IMR-90 (cell line): ENCODE measurements around the gene CDK14. TPM values are rescaled to one million over a fixed set of nuclear protein-coding genes. Genes with fewer than 3 reads are reported as not detected.

ENCODE experiments used
- ATAC-seq: fragments of 200-7000 bp; cut with Tn5 transposase; 2 replicates; pipeline ENCODE4 v1.9.1; 2020; ENCODE audit warnings: low read depth, mild to moderate bottlenecking, moderate library complexity
- BruUV-seq: library from RNA; stranded (reverse); fragments of 400-500 nt; replicated peaks from 2 replicates; lab custom pipeline; 2021; lab: Mats Ljungman, UMichigan
- CTCF ChIA-PET: fragments of 300-600 bp; formaldehyde crosslinking; extraction: SDS; loops from one replicate; lab custom pipeline; 2021; ENCODE audit warnings: antibody characterized with exemption; lab: Yijun Ruan, JAX
- POLR2A ChIA-PET: fragments of 300-600 bp; sonication (Branson Sonifier 250); formaldehyde crosslinking; loops from one replicate; lab custom pipeline; 2022; ENCODE audit warnings: antibody characterized with exemption; ENCODE audit not compliant: unreplicated experiment; lab: Charles Lee
- DNase-seq: peaks from one replicate; pipeline ENCODE4 v3.0.0; 2013
- H2AFZ ChIP-seq: replicated peaks from 2 replicates; pipeline ENCODE3; 2013; ENCODE audit warnings: low read length, mild to moderate bottlenecking; ENCODE audit not compliant: poor library complexity
- H2AK5ac ChIP-seq: 2 replicates; pipeline ENCODE4 v1.6.1; 2013; ENCODE audit warnings: low read depth, low read length, inconsistent platforms
- H2AK9ac ChIP-seq: replicated peaks from 2 replicates; pipeline ENCODE3; 2013; ENCODE audit warnings: mild to moderate bottlenecking, low read depth, low read length, moderate library complexity; ENCODE audit not compliant: poor library complexity
- H2BK120ac ChIP-seq: 2 replicates; pipeline ENCODE4 v1.6.1; 2013; ENCODE audit warnings: low read depth, low read length, inconsistent platforms
- H2BK15ac ChIP-seq: 3 replicates; pipeline ENCODE4 v1.6.1; 2013; ENCODE audit warnings: low read depth, low read length, inconsistent platforms
- H2BK20ac ChIP-seq: 2 replicates; pipeline ENCODE4 v1.6.1; 2013; ENCODE audit warnings: low read depth, mild to moderate bottlenecking, inconsistent platforms, low read length, moderate library complexity
- H2BK5ac ChIP-seq: 2 replicates; pipeline ENCODE4 v1.6.1; 2013; ENCODE audit warnings: mild to moderate bottlenecking, low read depth, low read length, inconsistent platforms; ENCODE audit not compliant: poor library complexity, severe bottlenecking
- H3K14ac ChIP-seq: replicated peaks from 2 replicates; pipeline ENCODE4 v1.6.1; 2013; ENCODE audit warnings: low read depth, low read length, inconsistent platforms
- H3K18ac ChIP-seq: 2 replicates; pipeline ENCODE4 v1.6.1; 2013; ENCODE audit warnings: low read depth, low read length, control low read depth
- H3K23ac ChIP-seq: 2 replicates; pipeline ENCODE4 v1.6.1; 2013; ENCODE audit warnings: low read depth, low read length, inconsistent platforms
- H3K27ac ChIP-seq: 2 replicates; pipeline ENCODE4 v1.5.1; 2013; ENCODE audit warnings: mild to moderate bottlenecking, control low read depth, low read length; ENCODE audit not compliant: insufficient read depth
- H3K27me3 ChIP-seq: 2 replicates; pipeline ENCODE4 v1.6.1; 2013; ENCODE audit warnings: low read length; ENCODE audit not compliant: control insufficient read depth, insufficient read depth
- H3K36me3 ChIP-seq: 2 replicates; pipeline ENCODE4 v1.6.1; 2013; ENCODE audit warnings: low read length, mixed read lengths; ENCODE audit not compliant: control insufficient read depth, insufficient read depth
- H3K4ac ChIP-seq: 2 replicates; pipeline ENCODE4 v1.6.1; 2013; ENCODE audit warnings: low read depth, low read length, inconsistent platforms
- H3K4me1 ChIP-seq: 2 replicates; pipeline ENCODE4 v1.6.1; 2013; ENCODE audit warnings: low read length, mixed read lengths; ENCODE audit not compliant: control insufficient read depth, insufficient read depth
- H3K4me2 ChIP-seq: 2 replicates; pipeline ENCODE4 v1.6.1; 2013; ENCODE audit warnings: low read depth, mild to moderate bottlenecking, control low read depth, low read length, moderate library complexity
- H3K4me3 ChIP-seq: 2 replicates; pipeline ENCODE4 v1.5.1; 2013; ENCODE audit warnings: low read depth, mild to moderate bottlenecking, control low read depth, low read length, moderate library complexity; ENCODE audit not compliant: insufficient read depth
- H3K56ac ChIP-seq: 2 replicates; pipeline ENCODE4 v1.6.1; 2013; ENCODE audit warnings: low read length, inconsistent platforms; ENCODE audit not compliant: insufficient read depth; ENCODE audit errors: extremely low read depth
- H3K79me1 ChIP-seq, 2 experiments: 2 replicates each; pipeline ENCODE4 v1.6.1; 2013; ENCODE audit warnings: low read length in 2 of 2, inconsistent platforms in 1 of 2, low read depth in 1 of 2
- H3K9ac ChIP-seq: 2 replicates; pipeline ENCODE4 v1.6.1; 2013; ENCODE audit warnings: low read depth, low read length, control low read depth
- H3K9me1 ChIP-seq: 2 replicates; pipeline ENCODE4 v1.6.1; 2013; ENCODE audit warnings: low read length, inconsistent platforms; ENCODE audit not compliant: insufficient read depth
- H3K9me3 ChIP-seq: 2 replicates; pipeline ENCODE4 v1.6.1; 2013; ENCODE audit warnings: low read length; ENCODE audit not compliant: control insufficient read depth, insufficient read depth
- H4K20me1 ChIP-seq: 2 replicates; pipeline ENCODE4 v1.6.1; 2013; ENCODE audit warnings: low read length, inconsistent platforms; ENCODE audit not compliant: insufficient read depth
- H4K5ac ChIP-seq: 2 replicates; pipeline ENCODE4 v1.6.1; 2013; ENCODE audit warnings: mild to moderate bottlenecking, low read depth, low read length, control low read depth
- H4K8ac ChIP-seq, 2 experiments: 2 replicates each; pipeline ENCODE4 v1.6.1; 2013; ENCODE audit warnings: low read depth in 2 of 2, low read length in 2 of 2, control low read depth in 1 of 2, inconsistent platforms in 1 of 2
- H4K91ac ChIP-seq: 2 replicates; pipeline ENCODE4 v1.6.1; 2013; ENCODE audit warnings: low read depth, low read length, inconsistent platforms; ENCODE audit not compliant: insufficient read depth
- BHLHE40 ChIP-seq: fragments of 150-350 bp; IDR thresholded peaks from 2 replicates; pipeline ENCODE4 v1.6.1; 2016; ENCODE audit warnings: mild to moderate bottlenecking, low read depth, low read length
- CEBPB ChIP-seq: IDR thresholded peaks from 2 replicates; pipeline ENCODE4 v1.6.1; 2012; ENCODE audit warnings: low read depth, low read length, improper control_type of control experiment
- CHD1 ChIP-seq: IDR thresholded peaks from 2 replicates; pipeline ENCODE4 v1.6.1; 2012; ENCODE audit warnings: low read depth, low read length, improper control_type of control experiment
- CTCF ChIP-seq: conservative IDR thresholded peaks from 2 replicates; pipeline ENCODE4 v1.5.1; 2012; ENCODE audit warnings: mild to moderate bottlenecking, low read depth, low read length, improper control_type of control experiment
- ELK1 ChIP-seq: fragments of 150-350 bp; IDR thresholded peaks from 2 replicates; pipeline ENCODE4 v1.6.1; 2016; ENCODE audit warnings: low read depth, mild to moderate bottlenecking, low read length, moderate library complexity, borderline replicate concordance
- FOS ChIP-seq: fragments of 150-350 bp; IDR thresholded peaks from 2 replicates; pipeline ENCODE4 v1.6.1; 2016; ENCODE audit warnings: low read depth, low read length
- MAFK ChIP-seq: IDR thresholded peaks from 2 replicates; pipeline ENCODE4 v1.6.1; 2012; ENCODE audit warnings: low read depth, low read length, improper control_type of control experiment
- MAZ ChIP-seq: IDR thresholded peaks from 2 replicates; pipeline ENCODE4 v1.6.1; 2012; ENCODE audit warnings: low read depth, mild to moderate bottlenecking, low read length, improper control_type of control experiment, moderate library complexity, borderline replicate concordance
- MXI1 ChIP-seq: IDR thresholded peaks from 2 replicates; pipeline ENCODE4 v1.6.1; 2012; ENCODE audit warnings: low read depth, mild to moderate bottlenecking, low read length, moderate library complexity, borderline replicate concordance
- NFE2L2 ChIP-seq: fragments of 150-350 bp; IDR thresholded peaks from 2 replicates; pipeline ENCODE4 v1.6.1; 2016; ENCODE audit warnings: low read depth, mild to moderate bottlenecking, low read length
- POLR2A ChIP-seq: IDR thresholded peaks from 2 replicates; pipeline ENCODE4 v1.6.1; 2012; ENCODE audit warnings: mild to moderate bottlenecking, low read depth, low read length
- RAD21 ChIP-seq: IDR thresholded peaks from 2 replicates; pipeline ENCODE4 v1.6.1; 2012; ENCODE audit warnings: low read length, improper control_type of control experiment
- RCOR1 ChIP-seq: IDR thresholded peaks from 2 replicates; pipeline ENCODE4 v1.6.1; 2012; ENCODE audit warnings: mild to moderate bottlenecking, low read length, improper control_type of control experiment; ENCODE audit not compliant: insufficient replicate concordance
- RFX5 ChIP-seq: IDR thresholded peaks from 2 replicates; pipeline ENCODE4 v1.8.0; 2012; ENCODE audit warnings: low read depth, mild to moderate bottlenecking, low read length, moderate library complexity
- SMC3 ChIP-seq: fragments of 150-350 bp; IDR thresholded peaks from 2 replicates; pipeline ENCODE4 v1.6.1; 2016; ENCODE audit warnings: low read depth, mild to moderate bottlenecking, antibody characterized with exemption, low read length, moderate library complexity
- USF2 ChIP-seq: fragments of 150-350 bp; IDR thresholded peaks from 2 replicates; pipeline ENCODE4 v1.6.1; 2017; ENCODE audit warnings: mild to moderate bottlenecking, antibody characterized with exemption, low read length, low read depth
- WGBS, 2 experiments: methylation state at CpG; one replicate each; pipeline versions ENCODE4 v1.1.5 to v1.1.7; 2013; ENCODE audit warnings: missing lambda C conversion rate in 2 of 2; ENCODE audit not compliant: insufficient read length in 1 of 2; ENCODE audit errors: extremely low coverage in 2 of 2; 5-methylcytosine and 5-hydroxymethylcytosine counted together
- dilution Hi-C: fragments of 300-500 bp; cut with HindIII; formaldehyde crosslinking; loops from one replicate; pipeline ENCODE4 v1.14.3; 2018; ENCODE audit warnings: low sequenced_read_pairs; ENCODE audit not compliant: unreplicated experiment
- in situ Hi-C: fragments of 300-500 bp; cut with MboI; formaldehyde crosslinking; loops from 3 replicates; pipeline ENCODE4 v1.14.3; 2019; ENCODE audit warnings: low sequenced_read_pairs, inconsistent platforms, mixed read lengths
- intact Hi-C: fragments of 100-400 bp; cut with micrococcal nuclease; formaldehyde crosslinking; loops from 2 replicates; pipeline ENCODE4 v1.10.0; 2022
- polyA plus RNA-seq, 3 experiments: library from polyadenylated mRNA; depleted of rRNA; stranded (reverse); fragments of >200 nt; gene quantifications; 2 replicates each; pipeline ENCODE4 v1.2.3, GENCODE V29; 2012; ENCODE audit warnings: low replicate concordance in 1 of 3
- total RNA-seq: library from RNA; depleted of rRNA; stranded (reverse); fragments of >200 nt; gene quantifications from 2 replicates; pipeline ENCODE4 v1.2.3, GENCODE V29; 2012

Gene CDK14
- total and polyA plus RNA-seq, 2 of the 4 experiments (the other 2 are of a cell fraction) = 10.1 to 29.6 TPM

GRCh38 chr7:90917539-90917938 is 321.4 kb downstream of the CDK14 start:
- Histone ChIP-seq H2AK9ac (no peak overlapping the region), H3K79me1 (peaks cover 3 to 4% of the 10 kb centered on the region in 2 experiments; a peak in 2 of 4 replicates), H4K91ac (no peak overlapping the region), H2BK5ac (no peak overlapping the region), H3K9me1 (peaks cover 3% of the 10 kb centered on the region; the same call in 1 of the 2 replicates), H3K56ac (no peak overlapping the region), H3K27ac (no peak overlapping the region), H3K18ac (no peak overlapping the region), H2BK20ac (no peak overlapping the region), H3K36me3 (peaks cover 2% of the 10 kb centered on the region; the same call in 1 of the 2 replicates), H2AFZ (no peak overlapping the region), H3K4me2 (no peak overlapping the region), H2BK120ac (no peak overlapping the region), H2BK15ac (no peak overlapping the region), H4K8ac (no peak overlapping the region), H3K23ac (no peak overlapping the region), H3K27me3 (no peaks in the 10 kb centered on the region), H3K9me3 (no peaks in the 10 kb centered on the region), H2AK5ac (no peak overlapping the region), H4K20me1 (no peaks in the 10 kb centered on the region), H4K5ac (no peak overlapping the region), H3K14ac (no peak overlapping the region), H3K4ac (no peak overlapping the region), H3K9ac (no peak overlapping the region), H3K4me1 (peaks cover 2% of the 10 kb centered on the region; the same call in 1 of the 2 replicates), H3K4me3 (no peak overlapping the region)
- no CpG with 5 or more reads among the region's 4 CpGs for WGBS, 2 experiments
- CTCF ChIA-PET = no interaction called here
- POLR2A ChIA-PET = no interaction called here
- ATAC-seq (no peak), DNase-seq (no peak)
- in situ Hi-C loops (no loop called here), intact Hi-C loops (loop anchor here (2.0 to 5.0 kb wide), 2 partner anchors 13 to 40 kb away; no protein-coding TSS in a partner anchor), dilution Hi-C loops (no loop called here)
- BruUV-seq = no TSS peak
- TF ChIP-seq BHLHE40 (no peak), RAD21 (no peak), ELK1 (no peak), CHD1 (no peak), NFE2L2 (no peak), RFX5 (no peak), SMC3 (no peak), POLR2A (no peak), USF2 (no peak), CEBPB (no peak), FOS (no peak), CTCF (no peak), MAFK (no peak), RCOR1 (no peak), MXI1 (no peak), MAZ (no peak)
